ENCODE measurements around the gene RASGEF1C. TPM values are rescaled to one million over a fixed set of nuclear protein-coding genes. Genes with fewer than 3 reads are reported as not detected.
A peak's percentile ranks its signal among the peaks of the same experiment; 100 is the strongest.

The RASGEF1C gene
- not detected in 2 replicates for total RNA-seq (2013; cell fraction: nucleolus; rRNA removed)
- total RNA-seq (2014; rRNA removed) = not detected in 2 replicates
- not detected in 2 replicates for total RNA-seq (2014; rRNA removed; fragmentation: Illumina TruSeq; extraction: Trizol)
- total RNA-seq (2021) = not detected in 2 replicates
- polyA plus RNA-seq (2011; ENCODE audit: low read depth) = not detected
- not detected in 2 replicates for polyA plus RNA-seq (2011; rRNA removed)
- polyA plus RNA-seq (2011; cell fraction: cytosol; rRNA removed) = not detected in 2 replicates
- polyA plus RNA-seq (2011; cell fraction: nucleus; rRNA removed) = not detected in 2 replicates
- not detected in 2 replicates for polyA plus RNA-seq (2012)
- polyA plus RNA-seq (2014; fragmentation: Illumina TruSeq; extraction: Trizol) = not detected in 2 replicates
- not detected for polyA plus RNA-seq (2014; fragmentation: Nextera tagmentation; extraction: Ambion mirVana)
- not detected in 2 replicates for polyA plus RNA-seq (2014; rRNA removed)
- polyA plus RNA-seq (2016; fragmentation: Nextera tagmentation; extraction: Ambion mirVana) = not detected
- not detected in 2 replicates for polyA minus RNA-seq (2011; rRNA and poly(A)+ RNA removed)
- not detected in 2 replicates for polyA minus RNA-seq (2011; cell fraction: cytosol; rRNA and poly(A)+ RNA removed)
- polyA minus RNA-seq (2011; cell fraction: nucleus; rRNA and poly(A)+ RNA removed) = not detected in 2 replicates
- percentile 9 among the genes with signal in this experiment for Bru-seq, nascent RNA
- percentile 12 among the genes with signal in this experiment for BruChase-seq, experiment 1, labeled RNA remaining after a 6-hour chase
- BruChase-seq, experiment 2, labeled RNA remaining after a 2-hour chase = percentile 19 among the genes with signal in this experiment
- long read RNA-seq, experiment 1 = 0 reads
- long read RNA-seq, experiment 2 = 0 reads

GRCh38 chr5:180209137-180209581 is at the start of gene RASGEF1C:
TSS of gene RASGEF1C (minus strand) at chr5:180209211. CDS start at chr5:180138052, 71,159 bp downstream.
- ATAC-seq (peak; percentile 96), FAIRE-seq (no peak), DNase-seq (ENCODE audit: low read depth, low spot score) (no peak)
- no peak within 1 kb of the TSS for H3K9ac ChIP-seq (ENCODE audit: control insufficient read depth, insufficient read depth, low read length)
- no peak within 1 kb of the TSS for H2AFZ ChIP-seq (ENCODE audit: control insufficient read depth, low read depth, low read length)
- in situ Hi-C loops (cut with MboI) = no loop called here
- 23% methylated on average over 21 of the region's 55 CpGs for WGBS (ENCODE audit: insufficient coverage, insufficient replicate concordance, low lambda C conversion rate, missing lambda C conversion rate)
- no peaks in the 10 kb centered on the region for H3K79me2 ChIP-seq (ENCODE audit: control insufficient read depth, insufficient read depth, low read length)
- ChIA-PET POLR2A (no interaction called here), RAD21 (ENCODE audit: unreplicated experiment) (no interaction called here), SMC1A (ENCODE audit: uncharacterized antibody, unreplicated experiment) (no interaction called here), CTCF (interaction anchor here (0.6 to 0.8 kb wide), 2 partner anchors 39 to 1066 kb away, joined by 3 read pairs; no protein-coding TSS in a partner anchor)
- H3K4me2 ChIP-seq (ENCODE audit: control insufficient read depth, insufficient read depth) = no peak within 1 kb of the TSS; the same call in 1 of the 2 replicates
- H3K27me3 ChIP-seq (replicated peaks in 1 of 2; ENCODE audit: control insufficient read depth in 2 of 2, insufficient read depth in 2 of 2, low read length in 1 of 2) = peaks cover 0 to 5% of the 10 kb centered on the region in 2 experiments; a peak in 2 of 4 replicates
- H4K20me1 ChIP-seq (ENCODE audit: control insufficient read depth, insufficient read depth) = no peaks in the 10 kb centered on the region
- H3K27ac ChIP-seq (ENCODE audit: control insufficient read depth, insufficient read depth) = no peak within 1 kb of the TSS
- intact Hi-C loops (cut with micrococcal nuclease; ENCODE audit: unreplicated experiment) = no loop called here
- H3K4me1 ChIP-seq (ENCODE audit: control insufficient read depth, insufficient read depth, low read length) = no peaks in the 10 kb centered on the region
- no peaks in the 10 kb centered on the region; the same call in 2 of the 3 replicates for H3K9me3 ChIP-seq (replicated peaks; ENCODE audit: control insufficient read depth, insufficient read depth, low read length)
- H3K4me3 ChIP-seq = no peak within 1 kb of the TSS
- no peaks in the 10 kb centered on the region for H3K36me3 ChIP-seq (ENCODE audit: control insufficient read depth in 2 of 2, insufficient read depth in 2 of 2, low read length in 1 of 2)
- no TSS peak for BruUV-seq (replicated peaks)
- TF ChIP-seq ZNF274 (IDR thresholded peaks at IDR 0.05; ENCODE audit: insufficient read depth, insufficient read length) = no peak
- TF ChIP-seq ASH2L (IDR thresholded peaks at IDR 0.05; ENCODE audit: borderline replicate concordance, low read depth) = no peak
- no peak for TF ChIP-seq CHD4 (IDR thresholded peaks at IDR 0.05)
- TF ChIP-seq TCF12 (IDR thresholded peaks at IDR 0.05; ENCODE audit: low read depth, low read length) = no peak
- TF ChIP-seq MAX (IDR thresholded peaks at IDR 0.05; ENCODE audit: low read depth, low read length) = no peak
- TF ChIP-seq NBN (IDR thresholded peaks at IDR 0.05) = no peak
- TF ChIP-seq ZNF24 (IDR thresholded peaks at IDR 0.05) = no peak
- no peak for TF ChIP-seq BMI1 (IDR thresholded peaks at IDR 0.05; ENCODE audit: borderline replicate concordance)
- TF ChIP-seq JUND (IDR thresholded peaks at IDR 0.05; ENCODE audit: low read depth, low read length) = no peak
- no peak for TF ChIP-seq HDAC2 (IDR thresholded peaks at IDR 0.05)
- TF ChIP-seq HDAC6 (IDR thresholded peaks at IDR 0.05; ENCODE audit: unreplicated experiment) = no peak
- TF ChIP-seq ZBTB4 (CRISPR knock-in tag; IDR thresholded peaks at IDR 0.05) = no peak
- TF ChIP-seq, protein P1, sequence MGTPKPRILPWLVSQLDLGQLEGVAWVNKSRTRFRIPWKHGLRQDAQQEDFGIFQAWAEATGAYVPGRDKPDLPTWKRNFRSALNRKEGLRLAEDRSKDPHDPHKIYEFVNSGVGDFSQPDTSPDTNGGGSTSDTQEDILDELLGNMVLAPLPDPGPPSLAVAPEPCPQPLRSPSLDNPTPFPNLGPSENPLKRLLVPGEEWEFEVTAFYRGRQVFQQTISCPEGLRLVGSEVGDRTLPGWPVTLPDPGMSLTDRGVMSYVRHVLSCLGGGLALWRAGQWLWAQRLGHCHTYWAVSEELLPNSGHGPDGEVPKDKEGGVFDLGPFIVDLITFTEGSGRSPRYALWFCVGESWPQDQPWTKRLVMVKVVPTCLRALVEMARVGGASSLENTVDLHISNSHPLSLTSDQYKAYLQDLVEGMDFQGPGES (IDR thresholded peaks at IDR 0.05) = no peak
- 0 out of 2 replicates have a peak, but pooled peaks have one; percentile 12 for TF ChIP-seq YY1 (IDR thresholded peaks at IDR 0.05; ENCODE audit: low read depth, low read length)
- TF ChIP-seq, protein P2, sequence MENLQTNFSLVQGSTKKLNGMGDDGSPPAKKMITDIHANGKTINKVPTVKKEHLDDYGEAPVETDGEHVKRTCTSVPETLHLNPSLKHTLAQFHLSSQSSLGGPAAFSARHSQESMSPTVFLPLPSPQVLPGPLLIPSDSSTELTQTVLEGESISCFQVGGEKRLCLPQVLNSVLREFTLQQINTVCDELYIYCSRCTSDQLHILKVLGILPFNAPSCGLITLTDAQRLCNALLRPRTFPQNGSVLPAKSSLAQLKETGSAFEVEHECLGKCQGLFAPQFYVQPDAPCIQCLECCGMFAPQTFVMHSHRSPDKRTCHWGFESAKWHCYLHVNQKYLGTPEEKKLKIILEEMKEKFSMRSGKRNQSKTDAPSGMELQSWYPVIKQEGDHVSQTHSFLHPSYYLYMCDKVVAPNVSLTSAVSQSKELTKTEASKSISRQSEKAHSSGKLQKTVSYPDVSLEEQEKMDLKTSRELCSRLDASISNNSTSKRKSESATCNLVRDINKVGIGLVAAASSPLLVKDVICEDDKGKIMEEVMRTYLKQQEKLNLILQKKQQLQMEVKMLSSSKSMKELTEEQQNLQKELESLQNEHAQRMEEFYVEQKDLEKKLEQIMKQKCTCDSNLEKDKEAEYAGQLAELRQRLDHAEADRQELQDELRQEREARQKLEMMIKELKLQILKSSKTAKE (IDR thresholded peaks at IDR 0.05; ENCODE audit: low read depth, poor library complexity, severe bottlenecking) = no peak
- TF ChIP-seq BRCA1 (IDR thresholded peaks at IDR 0.05; ENCODE audit: low read depth, low read length) = no peak

Data from GM12878 (cell line).